HG02870 (cell line): ENCODE measurements around the gene THAP4.

ENCODE experiments used
- ATAC-seq: cut with Tn5 transposase; IDR thresholded peaks from one replicate; pipeline ENCODE4 v1.9.1; 2021; ENCODE audit warnings: mild to moderate bottlenecking, moderate library complexity; ENCODE audit not compliant: unreplicated experiment

THAP4 gene, protein sequence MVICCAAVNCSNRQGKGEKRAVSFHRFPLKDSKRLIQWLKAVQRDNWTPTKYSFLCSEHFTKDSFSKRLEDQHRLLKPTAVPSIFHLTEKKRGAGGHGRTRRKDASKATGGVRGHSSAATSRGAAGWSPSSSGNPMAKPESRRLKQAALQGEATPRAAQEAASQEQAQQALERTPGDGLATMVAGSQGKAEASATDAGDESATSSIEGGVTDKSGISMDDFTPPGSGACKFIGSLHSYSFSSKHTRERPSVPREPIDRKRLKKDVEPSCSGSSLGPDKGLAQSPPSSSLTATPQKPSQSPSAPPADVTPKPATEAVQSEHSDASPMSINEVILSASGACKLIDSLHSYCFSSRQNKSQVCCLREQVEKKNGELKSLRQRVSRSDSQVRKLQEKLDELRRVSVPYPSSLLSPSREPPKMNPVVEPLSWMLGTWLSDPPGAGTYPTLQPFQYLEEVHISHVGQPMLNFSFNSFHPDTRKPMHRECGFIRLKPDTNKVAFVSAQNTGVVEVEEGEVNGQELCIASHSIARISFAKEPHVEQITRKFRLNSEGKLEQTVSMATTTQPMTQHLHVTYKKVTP

DNA sequence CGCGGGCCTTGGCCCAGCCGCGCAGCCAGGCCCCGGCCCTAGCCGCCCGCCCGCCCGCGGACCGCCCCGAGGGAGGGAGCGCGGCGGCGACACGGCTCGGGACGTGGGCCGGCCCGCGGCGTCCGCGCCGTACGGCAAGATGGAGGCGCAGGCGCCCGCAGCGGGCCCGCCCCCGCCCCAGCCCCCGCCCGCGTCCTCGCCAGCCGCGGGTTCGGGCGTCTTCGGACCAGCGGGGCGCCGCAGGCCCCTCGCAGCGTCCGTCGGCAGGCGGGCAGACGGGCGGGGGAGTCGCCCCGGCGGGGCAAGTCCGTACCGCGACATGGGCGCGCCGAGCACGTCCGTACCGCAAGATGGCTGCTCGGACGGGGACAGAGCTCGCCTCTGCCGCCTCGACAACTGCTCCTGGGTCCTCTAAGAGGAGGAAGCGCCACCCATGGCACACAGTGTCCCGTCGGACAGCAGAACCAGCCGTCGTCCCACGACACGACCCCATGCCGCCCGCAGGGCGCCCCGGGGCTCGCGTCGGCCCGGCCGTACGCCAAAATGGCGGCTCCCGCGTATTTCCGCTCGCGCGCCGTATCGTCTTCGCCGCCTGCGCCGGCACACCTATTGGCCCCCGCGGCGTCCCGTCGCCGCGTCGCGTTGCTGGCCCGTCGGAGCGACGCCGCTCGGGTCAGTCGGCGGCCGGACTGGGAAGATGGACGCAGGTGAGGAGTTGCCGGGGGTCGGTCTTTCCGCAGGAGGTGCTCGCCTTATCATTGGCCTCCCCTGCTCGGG lies at the start of gene THAP4, which contains the start of gene ATG4B:
THAP4 (minus strand) TSS at position 141 of the 777 bp plus-strand sequence. CDS start 141 bp downstream, outside the sequence.
ATG4B (plus strand) TSS at position 676 of the 777 bp plus-strand sequence; CDS start at position 698, 22 bp downstream.
- ATAC-seq: peak; percentile 56

DNA sequence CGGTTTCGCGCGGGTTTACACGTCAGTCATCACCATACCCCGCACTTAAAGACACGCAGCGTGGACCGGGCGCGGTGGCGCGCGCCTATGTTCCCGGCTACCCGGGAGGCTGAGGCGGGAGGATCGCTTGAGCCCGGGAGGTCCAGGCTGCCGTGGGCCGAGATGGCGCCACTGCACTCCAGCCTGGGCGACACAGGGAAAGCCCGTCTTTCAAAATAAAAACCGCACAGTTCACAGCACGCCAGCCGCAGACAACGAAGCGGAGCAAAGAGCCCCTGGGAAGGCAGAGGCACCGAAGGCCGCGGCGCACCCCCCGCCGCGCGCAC lies 49.3 kb upstream of the THAP4 start:
- no peak for ATAC-seq

DNA sequence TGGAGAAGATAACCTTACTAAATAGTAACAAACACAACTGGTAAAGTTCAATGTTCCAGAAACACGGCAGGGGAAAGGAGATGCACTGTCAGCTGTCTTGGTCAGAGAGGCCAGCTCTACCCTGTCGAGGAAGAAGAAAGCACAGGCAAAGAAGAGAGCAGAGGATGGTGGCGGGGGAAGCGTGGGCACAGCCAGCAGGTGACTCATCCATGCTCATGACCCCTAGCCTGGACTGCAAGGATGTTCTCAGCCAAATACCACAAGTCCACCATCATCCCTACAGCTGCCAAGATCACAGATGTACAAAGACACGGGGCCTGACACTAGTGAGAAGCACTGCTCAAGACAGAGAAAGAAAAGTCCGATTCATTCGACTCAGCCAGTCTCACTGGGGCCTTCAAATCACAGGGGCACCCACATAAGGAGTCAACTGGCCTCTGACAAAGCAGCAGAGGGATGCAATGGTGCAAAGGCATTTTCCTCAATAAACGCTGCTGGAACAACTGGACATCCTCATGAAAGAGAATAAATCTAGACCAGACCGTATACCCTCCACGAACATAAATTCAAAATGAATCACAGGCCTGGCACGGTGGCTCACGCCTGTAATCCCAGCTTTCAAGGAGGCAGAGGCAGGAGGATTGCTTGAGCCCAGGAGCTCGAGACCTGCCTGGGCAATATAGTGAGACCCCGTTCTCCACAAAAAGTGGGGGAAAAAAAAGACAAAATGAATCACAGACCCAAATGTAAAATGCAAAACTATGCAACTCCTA lies 44.1 kb upstream of the THAP4 start:
- no peak for ATAC-seq

DNA sequence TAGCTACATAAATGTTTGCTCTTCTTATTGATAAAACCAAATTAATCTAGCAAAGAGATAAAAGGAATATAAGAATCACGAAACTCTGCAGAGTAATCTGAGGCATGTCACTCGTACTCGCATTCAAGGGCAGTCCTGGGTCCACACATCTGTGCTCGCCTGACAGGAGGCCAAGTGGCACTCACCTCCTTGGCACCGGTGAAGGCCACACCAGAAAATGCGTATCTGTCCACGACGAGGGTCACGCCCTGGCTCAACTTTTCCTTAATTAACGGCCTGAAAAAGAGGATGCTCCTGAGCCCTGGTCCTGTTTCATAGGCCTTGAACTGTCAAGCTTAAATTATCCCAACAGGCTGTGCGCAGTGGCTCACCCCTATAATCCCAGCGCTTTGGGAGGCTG lies 43.1 kb upstream of the THAP4 start:
- ATAC-seq: no peak

DNA sequence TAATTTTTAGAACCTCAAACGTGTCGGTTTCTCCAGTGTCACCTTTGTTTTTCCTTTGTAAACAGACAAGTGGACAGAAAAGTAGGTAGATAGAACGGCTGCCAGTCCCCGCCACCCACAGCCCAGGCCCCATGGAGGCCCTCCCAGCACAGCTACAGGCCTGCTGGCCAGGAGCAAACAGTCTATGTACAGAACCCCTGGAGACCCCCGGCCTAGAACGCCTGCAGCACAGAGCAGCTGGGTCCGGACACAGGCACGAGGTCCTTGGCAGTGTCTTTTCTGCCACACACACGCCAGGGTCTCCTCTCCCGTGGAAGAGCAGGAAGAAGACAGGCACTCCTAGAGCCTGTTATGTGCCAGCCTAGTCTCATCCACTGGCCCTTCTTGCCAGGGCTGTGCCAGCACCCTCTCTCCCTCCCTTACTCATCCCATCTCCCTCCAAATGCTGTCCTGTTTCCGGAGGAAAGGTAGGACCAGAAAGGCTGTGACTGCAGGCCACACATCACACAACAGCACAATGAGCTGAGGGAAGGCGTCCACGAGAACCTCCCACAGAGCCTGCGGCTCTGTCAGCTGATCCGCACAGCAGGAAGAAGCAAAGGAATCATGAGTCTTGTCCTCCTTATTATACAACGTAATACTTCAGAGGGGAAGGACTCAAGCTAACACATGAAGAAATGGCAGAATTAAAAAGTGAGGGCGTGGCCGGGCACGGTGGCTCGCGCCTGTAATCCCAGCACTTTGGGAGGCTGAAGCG lies 42.0 kb upstream of the THAP4 start:
- no peak for ATAC-seq

DNA sequence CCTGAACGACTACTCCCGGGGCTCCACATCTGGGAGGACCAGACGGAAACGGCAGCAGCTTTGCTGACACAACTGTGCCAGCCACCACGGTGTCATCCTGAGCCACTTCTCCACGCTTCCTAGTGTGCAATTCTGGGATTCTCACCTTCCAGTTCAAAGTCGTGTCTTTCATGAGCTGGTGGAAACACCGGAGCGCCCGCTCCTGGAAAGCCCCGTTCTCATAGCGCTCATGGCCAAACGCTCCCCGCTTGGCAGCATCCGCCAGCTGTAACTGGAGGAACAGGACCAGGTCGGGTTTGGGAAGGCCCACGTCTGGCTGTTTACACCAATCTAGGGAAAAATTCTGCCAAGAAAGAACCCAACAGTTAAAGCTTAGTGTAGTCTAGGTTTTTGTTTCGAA lies 41.3 kb upstream of the THAP4 start:
- no peak for ATAC-seq

DNA sequence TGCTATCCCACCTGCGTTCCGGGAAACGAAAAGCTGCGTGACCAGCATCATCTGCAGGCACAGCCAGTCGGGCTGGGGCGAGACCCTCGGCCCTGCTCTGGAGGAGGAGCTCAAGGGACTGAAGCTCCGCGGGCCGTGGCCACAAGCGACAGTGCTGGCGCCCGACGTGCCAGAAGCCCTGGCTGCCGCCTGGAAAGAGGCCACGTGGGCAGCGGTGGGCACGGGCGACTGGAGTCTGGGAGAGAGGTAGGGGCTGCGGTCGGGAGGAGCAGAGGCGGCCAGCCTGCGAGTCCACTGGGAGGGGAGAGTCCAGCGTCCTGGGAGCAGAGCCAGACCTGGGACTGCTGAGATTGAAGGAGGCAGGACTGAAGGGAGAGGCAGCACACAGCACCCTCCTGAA lies 40.4 kb upstream of the THAP4 start:
- no peak for ATAC-seq

DNA sequence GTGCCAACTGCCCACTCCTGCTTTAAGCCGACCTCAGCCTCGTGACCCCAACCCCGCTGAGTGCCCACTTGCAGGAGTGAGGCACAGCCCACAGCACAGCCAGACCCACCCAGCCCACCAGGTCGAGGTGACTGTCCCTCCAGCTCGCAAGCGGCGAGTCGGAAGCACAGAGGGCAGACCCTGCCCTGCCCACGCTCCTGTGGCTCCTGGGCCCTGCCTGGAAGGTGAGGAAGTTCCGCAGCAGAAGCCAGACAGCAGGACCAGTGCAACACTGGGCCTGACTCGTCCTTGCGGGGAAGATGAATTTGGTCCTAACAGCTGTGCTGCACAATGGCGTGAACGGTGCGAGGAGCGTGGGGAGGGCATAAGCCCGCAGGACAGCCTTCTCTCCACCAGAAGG lies 39.7 kb upstream of the THAP4 start:
- ATAC-seq: no peak

DNA sequence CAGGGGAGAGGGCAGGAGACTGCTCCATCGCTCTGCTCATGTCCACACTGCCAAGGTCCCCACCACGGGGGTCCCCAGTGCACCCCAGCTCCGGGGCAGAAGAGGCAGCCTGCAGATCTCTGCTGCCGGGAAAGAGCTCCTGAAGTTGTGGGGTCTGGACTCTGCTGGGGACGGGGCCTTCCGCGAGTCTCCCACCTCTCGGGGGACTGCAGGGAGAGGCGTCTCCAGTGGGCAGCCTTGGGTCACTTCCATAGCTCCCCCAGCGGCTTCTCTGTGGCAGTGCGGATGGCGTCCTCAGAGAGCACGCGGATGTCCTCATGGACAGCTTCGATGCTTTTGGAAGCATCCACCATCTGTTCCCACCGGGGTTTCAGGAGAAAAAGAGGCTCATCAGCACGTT lies 38.9 kb upstream of the THAP4 start:
- ATAC-seq: no peak

DNA sequence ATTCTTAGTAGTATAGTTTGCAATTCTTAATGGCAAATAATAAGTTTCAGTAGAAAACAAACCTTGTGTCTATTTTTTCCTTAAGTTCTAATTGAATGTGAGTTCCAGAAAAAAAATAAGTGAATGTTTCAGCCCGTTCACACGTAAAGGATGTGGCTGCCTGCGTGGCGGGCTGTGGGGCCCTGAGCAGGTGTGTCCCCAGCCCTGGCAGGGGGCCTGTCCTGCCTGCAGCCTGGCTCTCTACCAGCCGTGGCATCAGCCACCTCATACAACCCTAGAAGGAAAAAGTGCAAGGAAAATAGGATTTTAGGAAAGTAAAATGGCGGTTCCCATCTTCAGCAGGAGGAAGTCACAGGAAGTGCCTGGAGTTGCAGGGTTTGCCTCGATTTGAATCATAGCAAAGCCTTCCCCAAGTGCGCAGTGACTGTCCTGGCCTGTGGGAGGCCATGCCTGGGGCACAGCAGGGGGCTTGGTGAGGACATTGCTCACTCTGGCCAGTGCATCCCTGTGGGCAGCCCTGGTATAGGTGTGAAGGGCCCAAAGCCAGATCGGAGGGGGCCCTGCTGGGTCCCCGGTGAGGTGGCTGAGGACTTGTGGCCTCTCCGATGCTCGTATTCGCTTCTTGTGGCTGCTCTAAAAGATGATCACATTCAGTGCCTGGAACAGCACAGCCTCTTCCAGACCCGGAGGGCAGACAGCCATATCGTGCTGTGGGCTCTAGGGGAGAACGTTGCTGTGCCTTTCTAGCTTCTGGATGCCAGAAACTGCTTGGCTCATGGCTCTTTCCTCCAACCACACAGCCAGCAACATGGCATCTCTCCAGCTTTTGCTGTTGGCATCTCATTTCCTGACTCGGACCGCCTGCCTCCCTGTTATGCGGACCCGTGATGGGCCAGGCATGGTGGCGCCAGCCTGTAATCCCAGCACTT lies 37.1 kb upstream of the THAP4 start:
- ATAC-seq: no peak

DNA sequence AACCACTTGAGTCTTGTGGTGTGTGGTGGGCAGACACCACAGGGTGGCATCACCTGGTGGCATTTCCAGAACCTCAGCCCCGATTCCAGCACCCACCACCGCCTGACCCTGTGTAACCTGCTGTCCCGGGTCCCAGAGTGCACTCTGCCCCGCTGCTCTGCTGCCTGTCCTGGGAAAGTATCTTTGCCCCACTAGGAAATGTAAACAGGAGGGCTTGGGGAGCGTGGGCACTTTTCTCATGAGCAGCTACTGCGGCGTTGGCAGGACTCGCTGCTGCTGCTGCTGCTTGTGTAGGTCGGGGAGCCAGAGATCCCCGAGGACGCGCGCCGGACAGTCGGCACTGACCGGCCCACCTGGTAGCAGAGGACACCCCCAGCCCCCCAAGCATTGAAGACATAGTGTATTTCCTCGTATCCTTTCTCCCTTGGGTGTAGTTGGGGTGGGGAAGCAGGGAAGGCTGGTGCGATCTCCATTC lies 36.3 kb upstream of the THAP4 start:
- ATAC-seq: no peak

DNA sequence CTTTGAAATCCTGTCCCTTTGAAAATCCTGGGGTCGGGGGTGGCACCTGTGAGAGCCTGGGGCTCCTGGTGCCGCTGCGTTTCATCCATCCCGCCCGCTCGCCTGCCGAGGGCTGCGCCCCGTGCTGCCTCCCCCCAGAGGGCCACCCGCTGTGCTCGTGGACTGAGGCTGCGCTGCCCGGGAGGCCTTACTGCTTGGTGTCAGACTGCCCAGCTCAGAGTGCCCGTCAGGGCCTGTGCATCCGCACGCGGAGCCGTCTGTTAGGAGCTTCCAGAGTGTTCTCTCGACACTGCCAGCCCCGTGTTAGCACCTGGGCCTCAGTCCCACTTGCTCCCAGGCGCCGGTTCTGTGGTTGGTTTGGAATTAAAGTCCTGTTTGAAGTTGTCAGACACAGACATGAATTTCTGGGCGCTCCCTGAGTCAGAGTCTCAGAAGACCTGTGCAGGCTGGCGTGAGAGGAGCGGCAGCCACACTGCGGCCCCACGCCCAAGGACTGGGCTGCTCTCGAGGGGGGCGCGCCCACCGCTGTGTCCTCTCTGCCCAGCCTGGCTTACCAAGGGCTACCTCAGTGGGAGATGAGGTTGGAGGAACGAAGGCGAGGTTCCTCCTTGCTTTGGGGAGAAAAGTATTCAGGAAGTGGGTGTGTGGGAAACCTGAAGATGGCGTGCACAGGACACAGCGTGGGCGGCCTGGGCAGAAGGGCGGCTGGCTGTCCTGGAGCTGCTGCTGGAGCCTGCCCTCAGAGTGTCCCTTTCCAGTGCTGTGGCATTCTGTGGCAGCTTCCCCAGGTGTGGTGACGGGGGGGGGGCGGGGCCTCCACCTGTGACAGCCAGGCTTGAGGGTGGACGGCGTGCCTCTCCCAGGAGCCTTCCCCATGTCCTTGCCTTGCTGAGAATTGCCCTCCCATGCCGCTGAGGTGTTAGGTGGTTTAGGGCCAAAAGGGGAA lies 35.6 kb upstream of the THAP4 start:
- no peak for ATAC-seq

DNA sequence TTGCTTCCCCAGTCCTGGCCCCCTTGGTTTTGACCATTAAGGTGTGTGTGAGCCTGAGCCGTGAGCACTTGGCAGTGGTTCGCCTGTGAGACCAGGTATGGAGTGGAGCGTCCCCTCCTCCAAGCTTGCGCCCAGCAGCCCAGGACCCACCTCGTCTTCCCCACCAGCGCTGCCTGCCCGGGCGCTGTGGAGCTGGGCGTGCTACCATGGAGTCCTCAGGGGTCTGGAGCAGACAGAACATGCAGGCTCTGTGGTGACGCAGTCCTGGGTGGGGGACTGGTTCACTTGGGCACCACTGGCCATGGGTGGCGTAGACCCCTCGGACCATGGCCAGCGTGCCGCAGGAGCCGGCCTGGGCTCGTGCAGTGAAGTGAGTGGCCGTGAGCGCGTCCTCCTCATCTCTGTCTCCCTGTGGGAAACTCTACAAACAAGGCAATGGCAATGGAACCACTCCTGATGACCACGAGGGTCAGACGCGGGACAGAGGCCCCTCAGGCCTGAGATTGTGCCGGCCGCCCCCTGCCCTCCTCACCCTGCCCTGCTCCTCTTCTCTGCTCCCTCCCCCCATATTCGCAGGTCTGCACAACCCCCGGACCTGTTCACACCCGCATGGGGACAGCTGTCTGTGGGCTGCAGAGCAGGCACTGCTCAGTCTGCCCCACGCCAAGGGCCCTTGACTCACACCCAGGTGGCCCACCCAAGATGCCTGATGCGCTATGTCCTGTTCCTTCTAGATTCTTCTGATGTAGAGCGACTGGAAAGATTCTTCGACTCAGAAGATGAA lies 34.7 kb upstream of the THAP4 start:
- ATAC-seq: no peak

DNA sequence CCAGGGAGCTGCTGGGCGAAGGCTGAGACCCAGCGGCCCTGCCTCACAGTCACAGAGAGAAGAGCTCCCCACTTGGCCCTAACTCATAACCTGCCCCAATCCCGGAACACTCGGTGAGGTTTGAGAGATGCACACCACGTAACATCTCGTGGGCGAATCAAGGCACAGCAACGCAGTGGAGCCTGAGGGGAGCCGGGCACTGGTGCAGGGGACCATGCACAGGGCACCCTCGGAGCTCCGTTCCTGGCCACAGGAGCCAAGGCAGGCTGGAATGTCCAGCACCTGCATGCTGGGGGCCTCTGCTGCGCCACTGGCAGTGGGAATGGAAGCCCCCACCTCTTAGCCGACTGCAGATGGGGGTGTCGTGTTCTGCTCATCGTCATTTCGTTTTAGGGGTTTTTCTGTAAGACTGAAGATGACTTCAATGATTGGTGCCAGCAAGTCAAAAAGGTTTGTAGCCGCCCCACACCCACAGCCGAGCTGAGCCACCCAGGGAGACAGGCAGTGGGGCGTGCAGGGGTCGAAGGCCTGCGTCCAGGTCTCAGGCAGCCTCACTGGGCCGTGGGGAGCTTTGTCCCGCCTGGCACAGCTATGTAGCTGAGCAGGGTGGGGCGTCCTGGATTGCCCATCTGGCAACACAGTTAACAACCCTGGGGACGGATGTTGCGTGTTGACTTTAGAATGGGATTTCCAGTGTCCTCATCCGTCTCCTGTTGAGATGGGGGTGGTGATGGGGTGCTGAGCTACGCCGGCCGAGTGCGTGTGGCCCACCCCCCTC lies 33.6 kb upstream of the THAP4 start:
- ATAC-seq: no peak

DNA sequence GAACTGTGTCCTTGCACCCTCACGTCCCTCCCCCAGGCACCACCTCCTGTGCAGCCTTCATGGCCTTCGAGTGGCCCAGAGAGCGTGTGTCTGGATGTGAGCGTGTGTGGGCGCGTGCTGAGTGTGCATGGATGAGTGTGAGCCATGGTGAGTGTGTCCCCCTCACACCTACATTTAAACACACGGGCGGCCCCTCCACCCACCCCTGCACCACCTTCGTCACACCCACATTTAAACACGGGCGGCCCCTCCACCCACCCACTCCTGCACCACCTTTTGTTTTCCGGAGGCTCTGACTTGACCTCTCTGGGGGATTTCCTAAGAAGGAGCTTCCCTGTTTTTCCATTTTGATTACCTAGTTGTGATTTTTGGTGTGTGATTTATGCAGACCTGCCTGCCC lies 31.9 kb upstream of the THAP4 start:
- no peak for ATAC-seq

DNA sequence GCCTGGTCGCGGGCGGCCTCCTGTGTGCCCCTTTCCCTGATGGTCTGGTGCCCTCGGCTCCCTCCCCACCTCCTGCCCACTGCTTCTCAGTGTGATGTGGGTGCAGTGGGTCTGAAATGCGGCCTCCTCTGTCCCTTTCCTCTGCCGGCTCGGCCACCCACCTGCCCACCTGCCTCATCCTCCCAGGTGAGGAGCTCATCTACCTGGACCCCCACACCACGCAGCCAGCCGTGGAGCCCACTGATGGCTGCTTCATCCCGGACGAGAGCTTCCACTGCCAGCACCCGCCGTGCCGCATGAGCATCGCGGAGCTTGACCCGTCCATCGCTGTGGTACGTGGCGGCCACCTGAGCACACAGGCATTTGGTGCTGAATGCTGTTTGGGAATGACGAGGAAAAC lies 31.4 kb upstream of the THAP4 start:
- ATAC-seq: no peak
